ENCODE measurements around the gene DENND1A.

DENND1A gene

GRCh38 chr9:123360161-123361085, 569.5 kb downstream of the DENND1A start:
- H3K4me3 ChIP-seq (ENCODE audit: low read depth, low read length) = no peak overlapping the region
- DNase-seq (ENCODE audit: low read depth) = no peak
- in situ Hi-C loops (cut with HindIII; ENCODE audit: low sequenced_read_pairs) = no loop called here
- TF ChIP-seq, protein P1, sequence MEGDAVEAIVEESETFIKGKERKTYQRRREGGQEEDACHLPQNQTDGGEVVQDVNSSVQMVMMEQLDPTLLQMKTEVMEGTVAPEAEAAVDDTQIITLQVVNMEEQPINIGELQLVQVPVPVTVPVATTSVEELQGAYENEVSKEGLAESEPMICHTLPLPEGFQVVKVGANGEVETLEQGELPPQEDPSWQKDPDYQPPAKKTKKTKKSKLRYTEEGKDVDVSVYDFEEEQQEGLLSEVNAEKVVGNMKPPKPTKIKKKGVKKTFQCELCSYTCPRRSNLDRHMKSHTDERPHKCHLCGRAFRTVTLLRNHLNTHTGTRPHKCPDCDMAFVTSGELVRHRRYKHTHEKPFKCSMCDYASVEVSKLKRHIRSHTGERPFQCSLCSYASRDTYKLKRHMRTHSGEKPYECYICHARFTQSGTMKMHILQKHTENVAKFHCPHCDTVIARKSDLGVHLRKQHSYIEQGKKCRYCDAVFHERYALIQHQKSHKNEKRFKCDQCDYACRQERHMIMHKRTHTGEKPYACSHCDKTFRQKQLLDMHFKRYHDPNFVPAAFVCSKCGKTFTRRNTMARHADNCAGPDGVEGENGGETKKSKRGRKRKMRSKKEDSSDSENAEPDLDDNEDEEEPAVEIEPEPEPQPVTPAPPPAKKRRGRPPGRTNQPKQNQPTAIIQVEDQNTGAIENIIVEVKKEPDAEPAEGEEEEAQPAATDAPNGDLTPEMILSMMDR (IDR thresholded peaks at IDR 0.05; ENCODE audit: low read depth, low read length, missing control alignments) = no peak

DNA sequence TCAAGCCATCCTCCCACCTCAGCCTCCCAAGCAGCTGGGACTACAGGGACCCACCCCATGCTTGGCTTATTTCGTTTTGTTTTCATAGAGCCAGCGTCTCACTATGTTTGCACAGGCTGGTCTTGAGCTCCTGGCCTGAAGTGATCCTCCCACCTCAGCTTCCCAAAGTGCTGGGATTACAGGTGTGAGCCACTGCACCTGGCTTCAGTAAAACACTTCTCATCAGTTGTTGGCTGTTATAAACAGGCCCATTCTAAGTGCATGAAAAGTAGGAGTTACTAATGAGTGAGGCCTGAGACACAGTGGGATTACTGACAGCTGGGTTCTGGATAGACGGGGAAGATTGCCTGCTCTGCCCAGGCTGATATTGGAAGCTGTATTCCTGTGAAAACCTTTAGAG, 570.4 kb downstream of the DENND1A start:
- TF ChIP-seq, protein P1 (IDR thresholded peaks at IDR 0.05; ENCODE audit: low read depth, low read length, missing control alignments) = no peak
- no peak overlapping the region for H3K4me3 ChIP-seq (ENCODE audit: low read depth, low read length)
- no peak for DNase-seq (ENCODE audit: low read depth)
- in situ Hi-C loops (cut with HindIII; ENCODE audit: low sequenced_read_pairs) = loop anchor here (10.0 kb wide), 2 partner anchors 65 to 375 kb away; no protein-coding TSS in a partner anchor

GRCh38 chr9:123359106-123359505, 570.8 kb downstream of the DENND1A start:
- TF ChIP-seq, protein P1 (IDR thresholded peaks at IDR 0.05; ENCODE audit: low read depth, low read length, missing control alignments) = no peak
- in situ Hi-C loops (cut with HindIII; ENCODE audit: low sequenced_read_pairs) = loop anchor here (10.0 kb wide), 2 partner anchors 64 to 374 kb away; no protein-coding TSS in a partner anchor

DNA sequence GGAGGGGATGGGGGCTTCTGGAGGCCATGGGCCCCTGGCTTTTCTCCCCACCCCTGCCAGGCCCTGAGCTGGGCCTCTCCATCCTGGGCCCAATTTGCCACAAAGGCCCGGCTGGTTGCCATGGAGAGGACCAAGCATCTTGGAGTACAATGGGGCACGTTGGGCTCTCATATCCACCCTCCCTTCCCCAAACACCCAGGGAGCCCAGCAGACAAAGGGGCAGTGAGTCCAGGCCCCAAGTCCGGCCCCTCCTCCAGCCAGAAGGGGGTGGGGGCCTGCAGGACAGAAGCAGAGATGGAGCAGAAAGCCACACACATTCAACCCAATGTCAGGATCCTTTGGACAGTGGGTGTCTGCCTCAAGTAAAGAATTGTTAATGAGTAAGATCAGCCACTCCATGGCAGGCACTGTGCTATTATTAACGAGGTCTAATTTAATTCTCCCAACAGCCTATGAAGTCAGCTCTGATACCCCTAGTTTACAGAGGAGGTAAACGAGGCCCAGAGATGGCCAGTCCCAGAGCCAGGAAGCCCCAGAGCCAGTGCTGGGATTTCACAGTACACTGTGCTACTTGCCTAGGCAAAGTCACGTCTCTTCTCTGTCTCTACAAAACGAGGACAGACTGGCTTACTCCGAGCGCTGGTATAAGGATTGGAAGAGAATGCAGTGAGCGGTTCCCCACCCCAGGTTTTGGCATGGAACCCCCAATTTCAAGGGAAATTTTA, 571.6 kb downstream of the DENND1A start:
- in situ Hi-C loops (cut with HindIII; ENCODE audit: low sequenced_read_pairs) = loop anchor here (10.0 kb wide), 2 partner anchors 64 to 374 kb away; no protein-coding TSS in a partner anchor
- no peak overlapping the region for H3K4me3 ChIP-seq (ENCODE audit: low read depth, low read length)
- no peak for DNase-seq (ENCODE audit: low read depth)
- TF ChIP-seq, protein P1 (IDR thresholded peaks at IDR 0.05; ENCODE audit: low read depth, low read length, missing control alignments) = no peak

More at GRCh38 chr9:123359106-123359505, 570.8 kb downstream of the DENND1A start:
- DNase-seq (ENCODE audit: low read depth) = no peak
- no peak overlapping the region for H3K4me3 ChIP-seq (ENCODE audit: low read depth, low read length)

DNA sequence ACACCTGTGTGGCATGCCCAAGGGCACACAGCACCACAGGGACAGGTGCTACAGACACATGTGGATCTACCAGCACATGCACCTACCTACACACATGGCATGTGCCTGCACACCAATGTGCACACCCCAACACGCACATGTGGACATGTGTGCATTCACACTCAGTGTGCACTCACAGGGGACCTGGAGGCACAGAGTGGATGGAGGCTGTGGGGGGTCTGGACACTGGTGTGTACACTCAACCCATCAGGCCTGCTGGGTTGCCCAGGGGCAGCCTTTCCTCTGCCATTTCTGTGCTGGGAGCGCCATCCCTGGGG, 572.2 kb downstream of the DENND1A start:
- no peak overlapping the region for H3K4me3 ChIP-seq (ENCODE audit: low read depth, low read length)
- TF ChIP-seq, protein P1 (IDR thresholded peaks at IDR 0.05; ENCODE audit: low read depth, low read length, missing control alignments) = no peak
- no peak for DNase-seq (ENCODE audit: low read depth)
- in situ Hi-C loops (cut with HindIII; ENCODE audit: low sequenced_read_pairs) = loop anchor here (10.0 kb wide), 2 partner anchors 63 to 373 kb away; no protein-coding TSS in a partner anchor
